HCT116 (cell line): Measurements from ENCODE around the gene ALDH1L2.

ENCODE experiments used
- CTCF ChIP-seq, 3 experiments: fragments of 200-600 bp in 1 of 3; sonication (generic) in 1 of 3; IDR thresholded peaks in 2 of 3; conservative IDR thresholded peaks in 1 of 3; 2 replicates each; pipeline ENCODE4 v1.5.1; 2012 to 2017; ENCODE audit warnings: low read depth in 2 of 3, low read length in 2 of 3, antibody characterized with exemption in 1 of 3, borderline replicate concordance in 1 of 3, control low read depth in 1 of 3, mild to moderate bottlenecking in 1 of 3, mixed read lengths in 1 of 3, mixed run types in 1 of 3, moderate library complexity in 1 of 3; ENCODE audit not compliant: insufficient read depth in 1 of 3
- EZH2phosphoT487 ChIP-seq: fragments of 200-600 bp; IDR thresholded peaks from 2 replicates; pipeline ENCODE4 v1.6.1; 2018; ENCODE audit warnings: antibody characterized with exemption, borderline replicate concordance
- FOSL1 ChIP-seq: IDR thresholded peaks from 2 replicates; pipeline ENCODE4 v1.6.1; 2012; ENCODE audit warnings: low read depth
- RAD21 ChIP-seq: IDR thresholded peaks from 2 replicates; pipeline ENCODE4 v1.6.1; 2012; ENCODE audit warnings: low read depth, mild to moderate bottlenecking
- ZNF274 ChIP-seq: fragments of 200-500 bp; sonication (Bioruptor generic); IDR thresholded peaks from 2 replicates; pipeline ENCODE4 v1.6.1; 2014; ENCODE audit warnings: mild to moderate bottlenecking, low read depth, low read length, inconsistent platforms

GRCh38 chr12:105084251-105085250, at the start of gene ALDH1L2:
- TF ChIP-seq CTCF (IDR thresholded peaks at IDR 0.05 in 2 of 3, conservative IDR thresholded peaks at IDR 0.05 in 1 of 3; ENCODE audit: borderline replicate concordance in 1 of 3, insufficient read depth in 1 of 3, low read depth in 2 of 3, low read length in 2 of 3), result no peak
- no peak for TF ChIP-seq FOSL1
- TF ChIP-seq EZH2phosphoT487, result no peak
- TF ChIP-seq ZNF274, result no peak
- no peak for TF ChIP-seq RAD21
